Nephron (organoid): ENCODE data around the gene GPR132.

Experiments
- H3K27ac Mint-ChIP-seq, 3 experiments: 2 replicates each; pipeline ENCODE4 v1.8.0; 2020; ENCODE audit warnings: mixed read lengths in 3 of 3, mild to moderate bottlenecking in 2 of 3, moderate library complexity in 1 of 3
- H3K27me3 Mint-ChIP-seq: 2 replicates; pipeline ENCODE4 v1.8.0; 2021; ENCODE audit warnings: low read depth, mild to moderate bottlenecking, moderate library complexity, mixed read lengths
- H3K36me3 Mint-ChIP-seq: 2 replicates; pipeline ENCODE4 v1.8.0; 2020; ENCODE audit warnings: low read depth, mixed read lengths
- H3K4me1 Mint-ChIP-seq: 2 replicates; pipeline ENCODE4 v1.8.0; 2020; ENCODE audit warnings: mixed read lengths
- H3K4me3 Mint-ChIP-seq, 3 experiments: 2 replicates each; pipeline ENCODE4 v1.8.0; 2020; ENCODE audit warnings: mild to moderate bottlenecking in 3 of 3, mixed read lengths in 3 of 3, moderate library complexity in 2 of 3
- H3K9me3 Mint-ChIP-seq: 2 replicates; pipeline ENCODE4 v1.8.0; 2020; ENCODE audit warnings: mixed read lengths
- CTCF ChIP-seq, 3 experiments: fragments of 200-600 bp; sonication (generic); IDR thresholded peaks; one replicate each; pipeline ENCODE4 v1.5.0; 2021; ENCODE audit warnings: antibody characterized with exemption in 3 of 3; ENCODE audit not compliant: unreplicated experiment in 3 of 3

The GPR132 gene

GRCh38 chr14:105088812-105089745 is 23.8 kb upstream of the GPR132 start:
- Mint-ChIP-seq H3K4me1 (peaks cover 18% of the 10 kb centered on the region), H3K36me3 (no peaks in the 10 kb centered on the region), H3K4me3 (peak overlapping the region; percentile 70 to 81 (median 80)), H3K9me3 (no peaks in the 10 kb centered on the region), H3K27me3 (peaks cover 13% of the 10 kb centered on the region), H3K27ac (peak overlapping the region in 2 of 3 experiments; percentile 31 to 49)
- TF ChIP-seq CTCF (IDR thresholded peaks at IDR 0.05; ENCODE audit: unreplicated experiment in 3 of 3) = no peak

- Mint-ChIP-seq H3K27ac (peak overlapping the region in 2 of 3 experiments; percentile 31 to 59), H3K4me3 (peak overlapping the region; percentile 70 to 83 (median 82)), H3K27me3 (peaks cover 13% of the 10 kb centered on the region), H3K36me3 (no peaks in the 10 kb centered on the region), H3K4me1 (peaks cover 18% of the 10 kb centered on the region), H3K9me3 (no peaks in the 10 kb centered on the region)
- TF ChIP-seq CTCF (IDR thresholded peaks at IDR 0.05; ENCODE audit: unreplicated experiment in 3 of 3) = no peak
Observed at GRCh38 chr14:105087963-105088811, 23.0 kb upstream of the GPR132 start.

- no peak for TF ChIP-seq CTCF (IDR thresholded peaks at IDR 0.05; ENCODE audit: unreplicated experiment in 3 of 3)
- peaks cover 17% of the 10 kb centered on the region for H3K4me1 Mint-ChIP-seq
- peak overlapping the region in 1 of 3 experiments; percentile 59 for H3K27ac Mint-ChIP-seq
- peaks cover 13% of the 10 kb centered on the region for H3K27me3 Mint-ChIP-seq
- no peaks in the 10 kb centered on the region for H3K36me3 Mint-ChIP-seq
- H3K9me3 Mint-ChIP-seq = no peaks in the 10 kb centered on the region
- peak overlapping the region; percentile 75 to 83 (median 82) for H3K4me3 Mint-ChIP-seq
Observed at GRCh38 chr14:105087308-105087962, 22.2 kb upstream of the GPR132 start.

GRCh38 chr14:105086833-105087307 is 21.6 kb upstream of the GPR132 start:
- H3K9me3 Mint-ChIP-seq = no peaks in the 10 kb centered on the region
- peak; percentile 74 to 86 (median 82) for TF ChIP-seq CTCF (IDR thresholded peaks at IDR 0.05; ENCODE audit: unreplicated experiment in 3 of 3)
- peaks cover 11% of the 10 kb centered on the region for H3K4me1 Mint-ChIP-seq
- peaks cover 13% of the 10 kb centered on the region for H3K27me3 Mint-ChIP-seq
- H3K4me3 Mint-ChIP-seq = peak overlapping the region; percentile 75 to 80 (median 79)
- H3K27ac Mint-ChIP-seq = no peak overlapping the region
- H3K36me3 Mint-ChIP-seq = no peaks in the 10 kb centered on the region

- Mint-ChIP-seq H3K27me3 (peaks cover 18% of the 10 kb centered on the region), H3K9me3 (peaks cover 2% of the 10 kb centered on the region), H3K36me3 (no peaks in the 10 kb centered on the region), H3K4me3 (no peak overlapping the region), H3K4me1 (peaks cover 10% of the 10 kb centered on the region), H3K27ac (no peak overlapping the region)
- TF ChIP-seq CTCF (IDR thresholded peaks at IDR 0.05; ENCODE audit: unreplicated experiment in 3 of 3) = no peak
Observed at GRCh38 chr14:105085766-105086165, 20.5 kb upstream of the GPR132 start.
